ENCODE results near the gene C4B. TPM values are rescaled to one million over a fixed set of nuclear protein-coding genes. Genes with fewer than 3 reads are reported as not detected.
A peak's percentile ranks its signal among the peaks of the same experiment; 100 is the strongest.

Gene C4B
- total and polyA plus RNA-seq, 9 of the 15 experiments (the other 6 are each of a cell fraction or from before 2014, with no cell fraction given): 0.32 to 8.8 (median 5.4) TPM

DNA sequence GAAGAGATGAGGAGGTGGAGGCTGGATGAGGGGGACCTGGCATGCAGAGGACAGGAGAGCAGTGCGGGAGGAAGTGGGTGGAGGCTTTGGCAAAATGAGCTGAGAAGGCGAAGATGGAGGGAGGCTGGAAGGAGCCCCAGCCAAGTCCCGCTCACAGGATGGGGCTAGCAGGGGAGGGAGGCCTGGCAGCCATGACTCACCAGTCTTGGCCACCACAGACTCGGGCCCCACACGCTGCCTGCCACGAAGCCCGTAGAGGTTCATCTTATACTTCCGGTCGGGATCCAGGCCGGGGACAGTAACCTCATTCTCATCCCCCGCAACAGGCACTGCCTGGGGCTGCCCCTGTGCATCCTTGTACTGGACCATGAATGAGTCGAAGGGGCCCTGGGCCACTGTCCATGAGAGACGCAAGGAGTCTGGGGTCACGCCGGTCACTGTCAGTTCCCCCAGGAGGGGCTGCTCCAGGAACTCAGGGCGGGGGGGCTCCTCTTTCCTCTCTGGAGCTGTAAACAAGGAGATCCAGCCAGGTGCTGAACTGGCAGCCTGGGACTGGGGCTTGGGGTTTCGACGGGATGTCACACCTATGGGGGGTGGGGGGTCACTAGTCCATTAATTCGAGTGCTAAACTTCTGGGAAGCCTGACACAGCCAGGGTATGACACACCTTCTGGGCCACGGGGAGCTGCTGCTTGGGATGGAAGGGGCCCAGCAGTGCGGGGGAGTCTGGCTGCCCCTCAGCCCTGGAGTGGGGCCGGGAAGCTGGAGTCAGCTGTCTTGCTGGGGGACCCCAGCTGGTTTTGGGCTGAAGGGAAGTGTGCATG lies 66.8 kb downstream of the C4B start:
- Histone ChIP-seq H3K4me3 (no peak overlapping the region), H3K27ac (ENCODE audit: extremely low read depth, low read depth, low read length) (no peak overlapping the region; the same call in 2 of the 3 replicates), H3K9me1 (ENCODE audit: control insufficient read depth, insufficient read depth, low read length) (no peaks in the 10 kb centered on the region), H3K4me1 (replicated peaks in 1 of 2; ENCODE audit: control insufficient read depth in 2 of 2, insufficient read depth in 2 of 2, low read length in 2 of 2) (peaks cover 11 to 27% of the 10 kb centered on the region in 2 experiments), H3K9ac (ENCODE audit: insufficient read depth in 1 of 2, low read depth in 2 of 2, low read length in 2 of 2) (peak overlapping the region in 1 of 2 experiments; percentile 33; a peak in 2 of 4 replicates), H4K20me1 (replicated peaks; ENCODE audit: control insufficient read depth, insufficient read depth, low read length) (peaks cover 4% of the 10 kb centered on the region; the same call in 1 of the 2 replicates), H3K36me3 (ENCODE audit: control insufficient read depth, insufficient read depth, low read length) (no peaks in the 10 kb centered on the region), H3K79me2 (ENCODE audit: control insufficient read depth, insufficient read depth, low read length) (no peaks in the 10 kb centered on the region), H2AFZ (ENCODE audit: low read depth, low read length) (peak overlapping the region; percentile 73), H3K9me3 (replicated peaks; ENCODE audit: control insufficient read depth, insufficient read depth, low read depth, low read length) (no peaks in the 10 kb centered on the region), H3K27me3 (ENCODE audit: control insufficient read depth in 2 of 2, insufficient read depth in 2 of 2, low read length in 2 of 2) (peaks cover 5 to 35% of the 10 kb centered on the region in 2 experiments; a peak in 4 of 5 replicates), H3K4me2 (ENCODE audit: insufficient read depth, low read length) (no peak overlapping the region; the same call in 1 of the 2 replicates)
- WGBS (ENCODE audit: insufficient coverage, low coverage, missing lambda C conversion rate): 26% methylated on average over 22 of the region's 22 CpGs
- FAIRE-seq: no peak
- no TSS peak for BruUV-seq (replicated peaks)
- ChIA-PET CTCF (ENCODE audit: low intra/inter-chr PET ratio) (no interaction called here), POLR2A (interaction anchor here (0.6 to 1.5 kb wide), 5 partner anchors 10 to 495 kb away, joined by 3 to 4 read pairs (median 4); partner anchors contain the start of gene MPIG6B)
- DNase-seq (ENCODE audit: extremely low read depth in 1 of 4, low spot score in 3 of 4): peak; percentile 61 to 77 (median 73)
- peak; percentile 60 for ATAC-seq
- in situ Hi-C loops (cut with MboI): no loop called here
- intact Hi-C loops (cut with micrococcal nuclease): no loop called here
- peak; percentile 46; the same call in 1 of the 2 replicates for TF ChIP-seq FOXP1 (CRISPR knock-in tag; IDR thresholded peaks at IDR 0.05)
- TF ChIP-seq, protein P1, sequence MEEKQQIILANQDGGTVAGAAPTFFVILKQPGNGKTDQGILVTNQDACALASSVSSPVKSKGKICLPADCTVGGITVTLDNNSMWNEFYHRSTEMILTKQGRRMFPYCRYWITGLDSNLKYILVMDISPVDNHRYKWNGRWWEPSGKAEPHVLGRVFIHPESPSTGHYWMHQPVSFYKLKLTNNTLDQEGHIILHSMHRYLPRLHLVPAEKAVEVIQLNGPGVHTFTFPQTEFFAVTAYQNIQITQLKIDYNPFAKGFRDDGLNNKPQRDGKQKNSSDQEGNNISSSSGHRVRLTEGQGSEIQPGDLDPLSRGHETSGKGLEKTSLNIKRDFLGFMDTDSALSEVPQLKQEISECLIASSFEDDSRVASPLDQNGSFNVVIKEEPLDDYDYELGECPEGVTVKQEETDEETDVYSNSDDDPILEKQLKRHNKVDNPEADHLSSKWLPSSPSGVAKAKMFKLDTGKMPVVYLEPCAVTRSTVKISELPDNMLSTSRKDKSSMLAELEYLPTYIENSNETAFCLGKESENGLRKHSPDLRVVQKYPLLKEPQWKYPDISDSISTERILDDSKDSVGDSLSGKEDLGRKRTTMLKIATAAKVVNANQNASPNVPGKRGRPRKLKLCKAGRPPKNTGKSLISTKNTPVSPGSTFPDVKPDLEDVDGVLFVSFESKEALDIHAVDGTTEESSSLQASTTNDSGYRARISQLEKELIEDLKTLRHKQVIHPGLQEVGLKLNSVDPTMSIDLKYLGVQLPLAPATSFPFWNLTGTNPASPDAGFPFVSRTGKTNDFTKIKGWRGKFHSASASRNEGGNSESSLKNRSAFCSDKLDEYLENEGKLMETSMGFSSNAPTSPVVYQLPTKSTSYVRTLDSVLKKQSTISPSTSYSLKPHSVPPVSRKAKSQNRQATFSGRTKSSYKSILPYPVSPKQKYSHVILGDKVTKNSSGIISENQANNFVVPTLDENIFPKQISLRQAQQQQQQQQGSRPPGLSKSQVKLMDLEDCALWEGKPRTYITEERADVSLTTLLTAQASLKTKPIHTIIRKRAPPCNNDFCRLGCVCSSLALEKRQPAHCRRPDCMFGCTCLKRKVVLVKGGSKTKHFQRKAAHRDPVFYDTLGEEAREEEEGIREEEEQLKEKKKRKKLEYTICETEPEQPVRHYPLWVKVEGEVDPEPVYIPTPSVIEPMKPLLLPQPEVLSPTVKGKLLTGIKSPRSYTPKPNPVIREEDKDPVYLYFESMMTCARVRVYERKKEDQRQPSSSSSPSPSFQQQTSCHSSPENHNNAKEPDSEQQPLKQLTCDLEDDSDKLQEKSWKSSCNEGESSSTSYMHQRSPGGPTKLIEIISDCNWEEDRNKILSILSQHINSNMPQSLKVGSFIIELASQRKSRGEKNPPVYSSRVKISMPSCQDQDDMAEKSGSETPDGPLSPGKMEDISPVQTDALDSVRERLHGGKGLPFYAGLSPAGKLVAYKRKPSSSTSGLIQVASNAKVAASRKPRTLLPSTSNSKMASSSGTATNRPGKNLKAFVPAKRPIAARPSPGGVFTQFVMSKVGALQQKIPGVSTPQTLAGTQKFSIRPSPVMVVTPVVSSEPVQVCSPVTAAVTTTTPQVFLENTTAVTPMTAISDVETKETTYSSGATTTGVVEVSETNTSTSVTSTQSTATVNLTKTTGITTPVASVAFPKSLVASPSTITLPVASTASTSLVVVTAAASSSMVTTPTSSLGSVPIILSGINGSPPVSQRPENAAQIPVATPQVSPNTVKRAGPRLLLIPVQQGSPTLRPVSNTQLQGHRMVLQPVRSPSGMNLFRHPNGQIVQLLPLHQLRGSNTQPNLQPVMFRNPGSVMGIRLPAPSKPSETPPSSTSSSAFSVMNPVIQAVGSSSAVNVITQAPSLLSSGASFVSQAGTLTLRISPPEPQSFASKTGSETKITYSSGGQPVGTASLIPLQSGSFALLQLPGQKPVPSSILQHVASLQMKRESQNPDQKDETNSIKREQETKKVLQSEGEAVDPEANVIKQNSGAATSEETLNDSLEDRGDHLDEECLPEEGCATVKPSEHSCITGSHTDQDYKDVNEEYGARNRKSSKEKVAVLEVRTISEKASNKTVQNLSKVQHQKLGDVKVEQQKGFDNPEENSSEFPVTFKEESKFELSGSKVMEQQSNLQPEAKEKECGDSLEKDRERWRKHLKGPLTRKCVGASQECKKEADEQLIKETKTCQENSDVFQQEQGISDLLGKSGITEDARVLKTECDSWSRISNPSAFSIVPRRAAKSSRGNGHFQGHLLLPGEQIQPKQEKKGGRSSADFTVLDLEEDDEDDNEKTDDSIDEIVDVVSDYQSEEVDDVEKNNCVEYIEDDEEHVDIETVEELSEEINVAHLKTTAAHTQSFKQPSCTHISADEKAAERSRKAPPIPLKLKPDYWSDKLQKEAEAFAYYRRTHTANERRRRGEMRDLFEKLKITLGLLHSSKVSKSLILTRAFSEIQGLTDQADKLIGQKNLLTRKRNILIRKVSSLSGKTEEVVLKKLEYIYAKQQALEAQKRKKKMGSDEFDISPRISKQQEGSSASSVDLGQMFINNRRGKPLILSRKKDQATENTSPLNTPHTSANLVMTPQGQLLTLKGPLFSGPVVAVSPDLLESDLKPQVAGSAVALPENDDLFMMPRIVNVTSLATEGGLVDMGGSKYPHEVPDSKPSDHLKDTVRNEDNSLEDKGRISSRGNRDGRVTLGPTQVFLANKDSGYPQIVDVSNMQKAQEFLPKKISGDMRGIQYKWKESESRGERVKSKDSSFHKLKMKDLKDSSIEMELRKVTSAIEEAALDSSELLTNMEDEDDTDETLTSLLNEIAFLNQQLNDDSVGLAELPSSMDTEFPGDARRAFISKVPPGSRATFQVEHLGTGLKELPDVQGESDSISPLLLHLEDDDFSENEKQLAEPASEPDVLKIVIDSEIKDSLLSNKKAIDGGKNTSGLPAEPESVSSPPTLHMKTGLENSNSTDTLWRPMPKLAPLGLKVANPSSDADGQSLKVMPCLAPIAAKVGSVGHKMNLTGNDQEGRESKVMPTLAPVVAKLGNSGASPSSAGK (IDR thresholded peaks at IDR 0.05): peak; percentile 61
- TF ChIP-seq MAZ (CRISPR knock-in tag; conservative IDR thresholded peaks at IDR 0.05 in 1 of 2, IDR thresholded peaks at IDR 0.05 in 1 of 2): peak; percentile 58 to 66; a peak in 3 of 4 replicates
- TF ChIP-seq DPF2 (IDR thresholded peaks at IDR 0.05): peak; percentile 31; the same call in 1 of the 2 replicates
- TF ChIP-seq, protein P2, sequence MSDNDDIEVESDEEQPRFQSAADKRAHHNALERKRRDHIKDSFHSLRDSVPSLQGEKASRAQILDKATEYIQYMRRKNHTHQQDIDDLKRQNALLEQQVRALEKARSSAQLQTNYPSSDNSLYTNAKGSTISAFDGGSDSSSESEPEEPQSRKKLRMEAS (CRISPR knock-in tag; IDR thresholded peaks at IDR 0.05): peak; percentile 89
- TF ChIP-seq CBX3 (IDR thresholded peaks at IDR 0.05; ENCODE audit: borderline replicate concordance in 1 of 2, low read length in 2 of 2): peak in 1 of 2 experiments; percentile 30; a peak in 1 of 3 replicates
- peak; percentile 41; the same call in 1 of the 2 replicates for TF ChIP-seq CTBP1 (IDR thresholded peaks at IDR 0.05; ENCODE audit: borderline replicate concordance)
- TF ChIP-seq L3MBTL2 (IDR thresholded peaks at IDR 0.05): peak; percentile 81
- 0 out of 2 replicates have a peak, but pooled peaks have one; percentile 16 for TF ChIP-seq ELF4 (CRISPR knock-in tag; IDR thresholded peaks at IDR 0.05)

Measured in K562 (cell line).